HEK293 (cell line): Measurements from ENCODE around the gene KCNK17.

Experiments used
- CTCF ChIA-PET: fragments of 350-600 bp; formaldehyde crosslinking; extraction: SDS; loops from one replicate; lab custom pipeline; 2021; ENCODE audit warnings: antibody characterized with exemption; lab: Yijun Ruan, JAX
- POLR2A ChIA-PET: fragments of 300-600 bp; formaldehyde crosslinking; extraction: SDS; loops from one replicate; lab custom pipeline; 2020; ENCODE audit warnings: antibody characterized with exemption, inconsistent platforms; lab: Yijun Ruan, JAX
- H3K27ac ChIP-seq: fragments of 200-500 bp; sonication (Bioruptor generic); 2 replicates; pipeline ENCODE4 v1.5.1; 2014; ENCODE audit warnings: low read depth, low read length, control low read depth, inconsistent platforms; ENCODE audit errors: extremely low read depth
- H3K36me3 ChIP-seq, 2 experiments: fragments of 200-500 bp in 1 of 2; sonication (Bioruptor generic) in 1 of 2; 1 replicate in 1 of 2; 2 replicates in 1 of 2; pipeline ENCODE4 v1.5.1; 2014 to 2017; ENCODE audit warnings: inconsistent platforms in 2 of 2, low read length in 2 of 2; ENCODE audit not compliant: control insufficient read depth in 2 of 2, insufficient read depth in 1 of 2
- H3K4me1 ChIP-seq: fragments of 200-500 bp; sonication (Bioruptor generic); 2 replicates; pipeline ENCODE4 v1.5.1; 2014; ENCODE audit warnings: mild to moderate bottlenecking, low read length, inconsistent platforms; ENCODE audit not compliant: control insufficient read depth, insufficient read depth
- H3K4me3 ChIP-seq: 2 replicates; pipeline ENCODE4 v1.5.1; 2011; ENCODE audit warnings: low read depth, mild to moderate bottlenecking, control low read depth, low read length, moderate library complexity
- H3K9me3 ChIP-seq: fragments of 200-500 bp; sonication (Bioruptor generic); 2 replicates; pipeline ENCODE4 v1.5.1; 2014; ENCODE audit warnings: low read depth, low read length, inconsistent platforms; ENCODE audit not compliant: control insufficient read depth, insufficient read depth
- EGR2 ChIP-seq: fragments of 450-650 bp; formaldehyde crosslinking; IDR thresholded peaks from 2 replicates; pipeline ENCODE4 v1.5.1; 2016; ENCODE audit warnings: low read depth, missing biosample characterization, missing genetic modification characterization
- SALL2 ChIP-seq: fragments of 450-650 bp; formaldehyde crosslinking; IDR thresholded peaks from 2 replicates; pipeline ENCODE4 v1.5.0; 2017; ENCODE audit warnings: missing biosample characterization, mild to moderate bottlenecking, missing genetic modification characterization, borderline replicate concordance
- SP3 ChIP-seq: fragments of 450-650 bp; formaldehyde crosslinking; IDR thresholded peaks from 2 replicates; pipeline ENCODE4 v1.5.1; 2016; ENCODE audit warnings: missing biosample characterization, missing genetic modification characterization
- TSHZ1 ChIP-seq: fragments of 450-650 bp; formaldehyde crosslinking; IDR thresholded peaks from 2 replicates; pipeline ENCODE4 v1.5.1; 2016; ENCODE audit warnings: missing biosample characterization, missing genetic modification characterization, borderline replicate concordance
- YY1 ChIP-seq: fragments of 450-650 bp; formaldehyde crosslinking; IDR thresholded peaks from 2 replicates; pipeline ENCODE4 v1.5.1; 2018; ENCODE audit warnings: missing biosample characterization, missing genetic modification characterization
- ZBTB20 ChIP-seq: fragments of 450-650 bp; formaldehyde crosslinking; IDR thresholded peaks from 2 replicates; pipeline ENCODE4 v1.5.1; 2016; ENCODE audit warnings: missing biosample characterization, missing genetic modification characterization
- ZIC2 ChIP-seq: fragments of 450-650 bp; formaldehyde crosslinking; IDR thresholded peaks from 2 replicates; pipeline ENCODE4 v1.5.1; 2016; ENCODE audit warnings: missing biosample characterization, missing genetic modification characterization
- ZNF19 ChIP-seq: fragments of 450-650 bp; formaldehyde crosslinking; IDR thresholded peaks from 2 replicates; pipeline ENCODE4; 2016; ENCODE audit warnings: missing biosample characterization, missing genetic modification characterization, low read depth
- ZNF23 ChIP-seq: fragments of 450-650 bp; formaldehyde crosslinking; IDR thresholded peaks from 2 replicates; pipeline ENCODE4 v1.5.1; 2016; ENCODE audit warnings: missing biosample characterization, missing genetic modification characterization, borderline replicate concordance
- ZNF513 ChIP-seq: fragments of 450-650 bp; IDR thresholded peaks from 2 replicates; pipeline ENCODE4 v1.5.1; 2018; ENCODE audit warnings: missing biosample characterization, missing genetic modification characterization
- ZNF529 ChIP-seq: fragments of 450-650 bp; formaldehyde crosslinking; IDR thresholded peaks from 2 replicates; pipeline ENCODE4 v1.5.1; 2017; ENCODE audit warnings: missing genetic modification characterization, missing biosample characterization; ENCODE audit not compliant: insufficient replicate concordance
- ZNF544 ChIP-seq: fragments of 450-650 bp; formaldehyde crosslinking; IDR thresholded peaks from 2 replicates; pipeline ENCODE4 v1.5.0; 2017; ENCODE audit warnings: missing biosample characterization, missing genetic modification characterization
- ZNF555 ChIP-seq: fragments of 450-650 bp; formaldehyde crosslinking; conservative IDR thresholded peaks from 2 replicates; pipeline ENCODE4 v1.5.1; 2017; ENCODE audit warnings: missing biosample characterization, mild to moderate bottlenecking, missing genetic modification characterization, inconsistent platforms
- ZNF558 ChIP-seq: fragments of 450-650 bp; formaldehyde crosslinking; IDR thresholded peaks from 2 replicates; pipeline ENCODE4 v1.5.1; 2016; ENCODE audit warnings: missing biosample characterization, missing genetic modification characterization
- ZNF610 ChIP-seq: fragments of 450-650 bp; formaldehyde crosslinking; IDR thresholded peaks from 2 replicates; pipeline ENCODE4 v1.5.1; 2016; ENCODE audit warnings: missing biosample characterization, missing genetic modification characterization, borderline replicate concordance
- ZNF621 ChIP-seq: fragments of 450-650 bp; formaldehyde crosslinking; IDR thresholded peaks from 2 replicates; pipeline ENCODE4 v1.5.1; 2017; ENCODE audit warnings: missing biosample characterization, missing genetic modification characterization
- ZNF629 ChIP-seq: fragments of 450-650 bp; formaldehyde crosslinking; IDR thresholded peaks from 2 replicates; pipeline ENCODE4 v1.5.1; 2017; ENCODE audit warnings: missing biosample characterization, missing genetic modification characterization
- ZNF639 ChIP-seq: fragments of 450-650 bp; formaldehyde crosslinking; IDR thresholded peaks from 2 replicates; pipeline ENCODE4 v1.5.1; 2016; ENCODE audit warnings: missing biosample characterization, missing genetic modification characterization
- ZNF768 ChIP-seq: fragments of 450-650 bp; formaldehyde crosslinking; IDR thresholded peaks from 2 replicates; pipeline ENCODE4 v1.5.1; 2018; ENCODE audit warnings: missing biosample characterization, mild to moderate bottlenecking, missing genetic modification characterization
- ZNF843 ChIP-seq: fragments of 450-650 bp; formaldehyde crosslinking; IDR thresholded peaks from 2 replicates; pipeline ENCODE4 v1.5.1; 2016; ENCODE audit warnings: missing biosample characterization, missing genetic modification characterization
- TF ChIP-seq, protein P1 (sequence below): fragments of 450-650 bp; formaldehyde crosslinking; IDR thresholded peaks from 2 replicates; pipeline ENCODE4 v1.5.1; 2016; ENCODE audit warnings: missing biosample characterization, missing genetic modification characterization
- TF ChIP-seq, protein P2 (sequence below): fragments of 450-650 bp; formaldehyde crosslinking; IDR thresholded peaks from 2 replicates; pipeline ENCODE4 v1.5.1; 2016; ENCODE audit warnings: missing biosample characterization, missing genetic modification characterization
- TF ChIP-seq, protein P3 (sequence below): fragments of 450-650 bp; formaldehyde crosslinking; IDR thresholded peaks from 2 replicates; pipeline ENCODE4 v1.5.1; 2016; ENCODE audit warnings: missing biosample characterization, missing genetic modification characterization

KCNK17 gene

DNA sequence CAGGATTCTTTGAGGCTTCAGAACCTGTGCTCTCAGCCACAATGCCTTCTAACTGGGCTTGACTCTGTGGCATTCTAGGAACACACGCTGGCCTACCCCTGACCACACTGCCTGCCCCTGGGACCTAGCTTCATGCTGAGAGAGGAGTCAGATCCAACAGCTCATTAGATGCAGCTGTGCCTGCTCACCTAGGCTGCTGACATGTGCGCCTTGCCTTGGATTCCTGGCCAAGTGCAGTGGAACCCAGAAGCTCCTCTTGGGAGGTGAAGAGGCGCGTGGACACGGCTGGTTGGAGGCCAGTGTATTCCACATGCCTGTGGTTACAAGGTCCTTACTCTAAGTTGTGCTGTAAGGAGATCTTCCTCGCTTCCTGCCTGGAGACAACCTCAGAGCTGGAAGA lies 33.0 kb upstream of the KCNK17 start (continued):
- TF ChIP-seq, protein P1, sequence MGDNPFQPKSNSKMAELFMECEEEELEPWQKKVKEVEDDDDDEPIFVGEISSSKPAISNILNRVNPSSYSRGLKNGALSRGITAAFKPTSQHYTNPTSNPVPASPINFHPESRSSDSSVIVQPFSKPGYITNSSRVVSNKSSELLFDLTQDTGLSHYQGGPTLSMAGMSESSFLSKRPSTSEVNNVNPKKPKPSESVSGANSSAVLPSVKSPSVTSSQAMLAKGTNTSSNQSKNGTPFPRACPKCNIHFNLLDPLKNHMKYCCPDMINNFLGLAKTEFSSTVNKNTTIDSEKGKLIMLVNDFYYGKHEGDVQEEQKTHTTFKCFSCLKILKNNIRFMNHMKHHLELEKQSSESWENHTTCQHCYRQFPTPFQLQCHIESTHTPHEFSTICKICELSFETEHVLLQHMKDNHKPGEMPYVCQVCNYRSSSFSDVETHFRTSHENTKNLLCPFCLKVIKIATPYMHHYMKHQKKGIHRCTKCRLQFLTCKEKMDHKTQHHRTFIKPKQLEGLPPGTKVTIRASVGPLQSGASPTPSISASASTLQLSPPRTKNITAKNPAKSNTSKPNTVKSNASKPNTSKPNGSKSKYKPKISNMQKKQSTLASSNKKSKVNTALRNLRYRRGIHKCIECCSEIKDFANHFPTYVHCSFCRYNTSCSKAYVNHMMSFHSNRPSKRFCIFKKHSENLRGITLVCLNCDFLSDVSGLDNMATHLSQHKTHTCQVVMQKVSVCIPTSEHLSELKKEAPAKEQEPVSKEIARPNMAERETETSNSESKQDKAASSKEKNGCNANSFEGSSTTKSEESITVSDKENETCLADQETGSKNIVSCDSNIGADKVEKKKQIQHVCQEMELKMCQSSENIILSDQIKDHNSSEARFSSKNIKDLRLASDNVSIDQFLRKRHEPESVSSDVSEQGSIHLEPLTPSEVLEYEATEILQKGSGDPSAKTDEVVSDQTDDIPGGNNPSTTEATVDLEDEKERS (tag by site-specific recombination), result no peak
- TF ChIP-seq TSHZ1 (tag by site-specific recombination), result no peak
- TF ChIP-seq EGR2 (tag by site-specific recombination), result no peak
- no peak for TF ChIP-seq ZNF23

DNA sequence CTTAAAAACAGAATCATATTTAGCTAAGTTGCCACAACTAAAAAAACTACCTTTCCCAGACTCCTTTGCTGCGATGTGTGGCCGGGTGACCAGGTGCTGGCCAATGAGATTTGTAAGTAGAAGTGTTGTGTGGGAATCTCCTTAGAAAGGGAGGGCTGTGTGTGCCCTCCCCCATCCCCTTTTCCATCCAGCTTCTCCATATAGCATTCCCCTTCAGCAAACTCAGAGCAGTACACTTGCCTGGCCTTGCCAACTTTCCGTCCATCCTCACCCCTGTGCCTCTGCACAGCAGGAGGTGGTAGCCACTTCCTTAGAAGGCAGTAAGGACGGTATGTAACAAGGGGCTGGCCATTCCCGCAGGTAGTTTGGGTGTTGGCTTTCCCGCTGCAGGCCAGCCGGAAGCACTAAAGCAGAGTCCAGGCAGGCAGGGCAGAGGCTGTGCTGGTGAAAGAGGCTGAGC lies 30.6 kb upstream of the KCNK17 start:
- H3K9me3 ChIP-seq, result no peaks in the 10 kb centered on the region
- ChIA-PET POLR2A (no interaction called here), CTCF (interaction anchor here (0.7 kb wide), 1 partner anchor 875 kb away, joined by 4 read pairs; no protein-coding TSS in a partner anchor)
- TF ChIP-seq ZNF621 (tag by site-specific recombination) (no peak), YY1 (no peak), ZNF555 (no peak), SP3 (tag by site-specific recombination) (no peak), SALL2 (tag by site-specific recombination) (no peak), ZNF843 (tag by site-specific recombination) (no peak), ZNF639 (tag by site-specific recombination) (no peak), ZNF19 (tag by site-specific recombination) (no peak), ZNF768 (tag by site-specific recombination) (no peak), ZNF513 (tag by site-specific recombination) (no peak), ZBTB20 (tag by site-specific recombination) (no peak), ZNF629 (tag by site-specific recombination) (no peak), ZIC2 (tag by site-specific recombination) (no peak), ZNF23 (no peak), ZNF610 (tag by site-specific recombination) (no peak), ZNF529 (tag by site-specific recombination) (no peak), ZNF544 (tag by site-specific recombination) (no peak), ZNF558 (tag by site-specific recombination) (no peak)
- TF ChIP-seq, protein P2, sequence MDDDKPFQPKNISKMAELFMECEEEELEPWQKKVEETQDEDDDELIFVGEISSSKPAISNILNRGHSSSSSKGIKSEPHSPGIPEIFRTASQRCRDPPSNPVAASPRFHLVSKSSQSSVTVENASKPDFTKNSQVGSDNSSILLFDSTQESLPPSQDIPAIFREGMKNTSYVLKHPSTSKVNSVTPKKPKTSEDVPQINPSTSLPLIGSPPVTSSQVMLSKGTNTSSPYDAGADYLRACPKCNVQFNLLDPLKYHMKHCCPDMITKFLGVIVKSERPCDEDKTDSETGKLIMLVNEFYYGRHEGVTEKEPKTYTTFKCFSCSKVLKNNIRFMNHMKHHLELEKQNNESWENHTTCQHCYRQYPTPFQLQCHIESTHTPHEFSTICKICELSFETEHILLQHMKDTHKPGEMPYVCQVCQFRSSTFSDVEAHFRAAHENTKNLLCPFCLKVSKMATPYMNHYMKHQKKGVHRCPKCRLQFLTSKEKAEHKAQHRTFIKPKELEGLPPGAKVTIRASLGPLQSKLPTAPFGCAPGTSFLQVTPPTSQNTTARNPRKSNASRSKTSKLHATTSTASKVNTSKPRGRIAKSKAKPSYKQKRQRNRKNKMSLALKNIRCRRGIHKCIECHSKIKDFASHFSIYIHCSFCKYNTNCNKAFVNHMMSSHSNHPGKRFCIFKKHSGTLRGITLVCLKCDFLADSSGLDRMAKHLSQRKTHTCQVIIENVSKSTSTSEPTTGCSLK (tag by site-specific recombination), result no peak
- TF ChIP-seq, protein P3, sequence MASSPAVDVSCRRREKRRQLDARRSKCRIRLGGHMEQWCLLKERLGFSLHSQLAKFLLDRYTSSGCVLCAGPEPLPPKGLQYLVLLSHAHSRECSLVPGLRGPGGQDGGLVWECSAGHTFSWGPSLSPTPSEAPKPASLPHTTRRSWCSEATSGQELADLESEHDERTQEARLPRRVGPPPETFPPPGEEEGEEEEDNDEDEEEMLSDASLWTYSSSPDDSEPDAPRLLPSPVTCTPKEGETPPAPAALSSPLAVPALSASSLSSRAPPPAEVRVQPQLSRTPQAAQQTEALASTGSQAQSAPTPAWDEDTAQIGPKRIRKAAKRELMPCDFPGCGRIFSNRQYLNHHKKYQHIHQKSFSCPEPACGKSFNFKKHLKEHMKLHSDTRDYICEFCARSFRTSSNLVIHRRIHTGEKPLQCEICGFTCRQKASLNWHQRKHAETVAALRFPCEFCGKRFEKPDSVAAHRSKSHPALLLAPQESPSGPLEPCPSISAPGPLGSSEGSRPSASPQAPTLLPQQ (tag by site-specific recombination), result no peak
- H3K4me3 ChIP-seq, result no peak overlapping the region
- H3K4me1 ChIP-seq, result peaks cover 2% of the 10 kb centered on the region
- no peak overlapping the region for H3K27ac ChIP-seq
- no peaks in the 10 kb centered on the region for H3K36me3 ChIP-seq
